Testis (tissue), 3 donors: ENCODE measurements around the gene PYM1. TPM values are rescaled to one million over a fixed set of nuclear protein-coding genes. Genes with fewer than 3 reads are reported as not detected.
"Not testable (repeated sequence)": the region's sequence is repeated elsewhere in the genome, so short reads cannot be mapped to it uniquely, and the experiment has no call there.

ENCODE experiments used
- DNase-seq: peaks from one replicate; pipeline ENCODE4 v3.0.0-alpha.2; 2019
- H3K27ac ChIP-seq, 2 donors: fragments of 200-600 bp; sonication (generic); one replicate each; pipeline ENCODE4 v1.5.1; 2019
- H3K27me3 ChIP-seq: fragments of 200-600 bp; sonication (generic); one replicate; pipeline ENCODE4 v1.5.1; 2019
- H3K36me3 ChIP-seq: fragments of 200-600 bp; sonication (generic); one replicate; pipeline ENCODE4 v1.5.1; 2017; ENCODE audit warnings: low read depth; ENCODE audit errors: missing control alignments
- H3K4me1 ChIP-seq: fragments of 200-600 bp; sonication (generic); one replicate; pipeline ENCODE4 v1.5.1; 2019
- H3K4me3 ChIP-seq, 2 donors: fragments of 200-600 bp; sonication (generic); one replicate each; pipeline ENCODE4 v1.5.1; 2017 to 2019
- H3K9me3 ChIP-seq: fragments of 200-600 bp; sonication (generic); one replicate; pipeline ENCODE4 v1.5.1; 2017
- CTCF ChIP-seq, 3 experiments: fragments of 450-650 bp in 2 of 3; fragments of 200-600 bp in 1 of 3; sonication (generic) in 1 of 3; IDR thresholded peaks; one replicate each; pipeline ENCODE4 v1.5.1; 2016 to 2019; ENCODE audit warnings: antibody characterized with exemption in 3 of 3, mild to moderate bottlenecking in 2 of 3, moderate library complexity in 1 of 3
- POLR2A ChIP-seq: fragments of 450-650 bp; IDR thresholded peaks from one replicate; pipeline ENCODE4 v1.6.1; 2017; ENCODE audit warnings: antibody characterized with exemption, mild to moderate bottlenecking, moderate library complexity
- WGBS, 2 donors: methylation state at CpG; one replicate each; pipeline ENCODE4 v1.1.5; 2018; 5-methylcytosine and 5-hydroxymethylcytosine counted together
- intact Hi-C: fragments of 100-400 bp; cut with DNase I; formaldehyde crosslinking; loops from one replicate; pipeline ENCODE4 v1.15.1; 2023; ENCODE audit warnings: low total_unique reads
- polyA plus RNA-seq: library from polyadenylated mRNA; stranded (reverse); fragments of 350-450 nt; fragmentation: Illumina TruSeq; extraction: RNeasy Lipid Tissue Mini Kit (QIAGEN cat#74804); gene quantifications from one replicate; pipeline ENCODE4 v1.2.3, GENCODE V29; 2014; ENCODE audit warnings: low read depth, low replicate concordance; ENCODE audit not compliant: insufficient read depth
- total RNA-seq, 2 donors: library from RNA; depleted of rRNA; stranded (reverse); fragments of >200 nt; gene quantifications; one replicate each; pipeline ENCODE4 v1.2.3, GENCODE V29; 2016

The PYM1 gene
- total and polyA plus RNA-seq, 3 donors from 2014 or later, result 51.6 to 71.3 (median 51.8) TPM

DNA sequence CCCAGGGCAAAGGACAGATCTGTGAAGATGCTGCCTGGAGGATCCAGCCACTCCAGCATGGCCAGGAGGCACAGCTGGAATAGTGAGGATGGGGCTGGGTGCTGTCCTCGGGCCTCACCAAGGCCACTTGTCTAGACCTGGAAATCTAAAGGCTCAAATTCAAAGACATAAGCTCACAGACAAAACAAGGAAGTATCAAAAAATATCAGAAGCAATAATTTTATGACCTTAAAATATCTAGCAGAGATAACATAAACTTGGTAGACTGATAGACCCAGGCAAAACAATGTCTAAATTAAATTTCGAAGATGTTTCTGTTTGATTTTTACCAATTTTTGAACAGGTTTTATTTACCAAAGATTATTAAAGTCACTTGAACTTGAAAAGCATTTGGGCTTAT is 62.4 kb downstream of the PYM1 start:
- H3K36me3 ChIP-seq, result no peaks in the 10 kb centered on the region
- H3K4me3 ChIP-seq, result no peak overlapping the region
- no peaks in the 10 kb centered on the region for H3K9me3 ChIP-seq
- no peak for DNase-seq
- WGBS, 2 donors, result 72 to 79% methylated on average over 2 of the region's 2 CpGs
- intact Hi-C loops, result no loop called here
- TF ChIP-seq POLR2A (no peak), CTCF (IDR thresholded peaks at IDR 0.05) (no peak)
- no peaks in the 10 kb centered on the region for H3K27me3 ChIP-seq
- no peaks in the 10 kb centered on the region for H3K4me1 ChIP-seq
- no peak overlapping the region for H3K27ac ChIP-seq

DNA sequence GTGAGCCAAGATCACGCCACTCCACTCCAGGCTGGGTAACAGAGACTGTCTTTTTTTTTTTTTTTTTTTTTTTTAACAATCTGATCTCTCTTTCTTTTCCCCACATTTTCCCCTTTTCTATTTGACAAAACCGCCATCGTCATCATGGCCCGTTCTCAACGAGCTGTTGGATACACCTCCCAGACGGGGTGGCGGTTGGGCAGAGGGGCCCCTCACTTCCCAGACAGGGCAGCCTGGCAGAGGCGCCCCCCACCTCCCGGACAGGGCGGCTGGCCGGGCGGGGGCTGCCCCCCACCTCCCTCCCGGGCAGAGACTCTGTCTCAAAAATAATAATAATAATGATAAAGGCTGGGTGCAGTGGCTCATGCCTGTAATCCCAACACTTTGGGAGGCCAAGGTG is 64.8 kb downstream of the PYM1 start:
- intact Hi-C loops, H3K36me3 ChIP-seq: not testable (repeated sequence)
- WGBS, 2 donors, result 94 to 97% methylated on average over 11 to 13 of the region's 13 CpGs

DNA sequence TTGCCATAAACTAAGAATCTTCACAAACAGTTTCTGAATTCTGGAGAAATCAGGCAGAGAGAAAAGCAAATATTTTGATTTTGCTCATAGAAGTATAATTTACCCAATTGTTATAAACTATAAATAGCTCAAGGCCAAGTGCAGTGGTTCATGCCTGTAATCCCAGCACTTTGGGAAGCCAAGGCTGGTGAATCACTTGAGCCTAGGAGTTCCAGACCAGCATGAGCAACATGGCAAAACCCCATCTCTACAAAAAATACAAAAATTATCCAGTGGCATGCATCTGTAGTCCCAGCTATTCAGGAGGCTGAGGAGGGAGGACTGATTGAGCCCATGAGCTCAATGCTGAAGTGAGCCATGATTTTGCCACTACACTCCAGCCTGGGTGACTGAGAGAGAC is 65.4 kb downstream of the PYM1 start:
- H3K36me3 ChIP-seq, result no peaks in the 10 kb centered on the region
- no peak overlapping the region for H3K4me3 ChIP-seq
- no peak for DNase-seq
- no peaks in the 10 kb centered on the region for H3K4me1 ChIP-seq
- no peak overlapping the region for H3K27ac ChIP-seq
- intact Hi-C loops, result no loop called here
- no peaks in the 10 kb centered on the region for H3K9me3 ChIP-seq
- no peaks in the 10 kb centered on the region for H3K27me3 ChIP-seq
- TF ChIP-seq POLR2A (no peak), CTCF (IDR thresholded peaks at IDR 0.05) (no peak)

More for the DNA sequence above, 64.8 kb downstream of the PYM1 start:
- DNase-seq, H3K9me3 ChIP-seq, H3K4me3 ChIP-seq, H3K27me3 ChIP-seq, H3K27ac ChIP-seq, H3K4me1 ChIP-seq: not testable (repeated sequence)

DNA sequence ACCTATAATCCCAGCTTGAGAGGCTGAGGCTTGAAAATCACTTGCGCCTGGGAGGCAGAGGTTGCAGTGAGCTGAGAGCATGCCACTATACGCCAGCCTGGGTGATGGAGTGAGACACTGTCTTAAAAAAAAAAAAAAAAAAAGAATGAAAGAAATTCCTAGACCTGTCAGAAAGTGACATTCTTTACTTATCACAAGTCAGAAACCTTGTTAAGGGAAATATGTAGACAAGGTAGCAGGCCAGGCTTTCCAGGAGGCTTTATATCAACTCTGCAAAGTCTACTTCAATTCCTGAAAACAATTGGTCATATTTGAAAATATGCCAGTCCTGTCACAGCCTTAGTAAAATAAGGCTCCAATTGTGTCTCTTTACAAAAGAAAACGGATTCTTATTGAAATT is 65.8 kb downstream of the PYM1 start:
- intact Hi-C loops, result no loop called here
- H3K36me3 ChIP-seq, result no peaks in the 10 kb centered on the region
- no peaks in the 10 kb centered on the region for H3K9me3 ChIP-seq
- 87 to 88% methylated on average over 3 of the region's 3 CpGs for WGBS, 2 donors
- no peak for TF ChIP-seq POLR2A
- no peak for TF ChIP-seq CTCF (IDR thresholded peaks at IDR 0.05)
- no peak overlapping the region for H3K4me3 ChIP-seq
- H3K4me1 ChIP-seq, result no peaks in the 10 kb centered on the region
- DNase-seq, result no peak
- no peak overlapping the region for H3K27ac ChIP-seq
- no peaks in the 10 kb centered on the region for H3K27me3 ChIP-seq

GRCh38 chr12:55861396-55861795 is 66.3 kb downstream of the PYM1 start:
- Histone ChIP-seq H3K9me3 (no peaks in the 10 kb centered on the region), H3K27ac (no peak overlapping the region), H3K4me3 (no peak overlapping the region), H3K36me3 (no peaks in the 10 kb centered on the region), H3K4me1 (no peaks in the 10 kb centered on the region), H3K27me3 (no peaks in the 10 kb centered on the region)
- TF ChIP-seq CTCF (IDR thresholded peaks at IDR 0.05) (no peak), POLR2A (no peak)
- intact Hi-C loops, result no loop called here
- DNase-seq, result no peak
- WGBS, 2 donors, result 95% methylated on average over 8 of the region's 8 CpGs
